GM06990 (cell line): ENCODE results near the gene CIAPIN1.

Experiments
- DNase-seq: peaks from one replicate; pipeline ENCODE4 v3.0.0-alpha.2; 2011; ENCODE audit not compliant: insufficient read length; ENCODE audit errors: extremely low read depth
- H3K27me3 ChIP-seq: replicated peaks from 2 replicates; pipeline ENCODE4 v1.6.0; 2011; ENCODE audit warnings: low read length; ENCODE audit not compliant: control insufficient read depth, insufficient read depth
- H3K36me3 ChIP-seq: 2 replicates; pipeline ENCODE4 v1.5.1; 2011; ENCODE audit warnings: low read length; ENCODE audit not compliant: control insufficient read depth, insufficient read depth
- H3K4me3 ChIP-seq: replicated peaks from 2 replicates; pipeline ENCODE4 v1.5.1; 2011; ENCODE audit warnings: low read depth, mild to moderate bottlenecking, control low read depth, low read length
- TF ChIP-seq, protein P1 (sequence below): IDR thresholded peaks from 2 replicates; pipeline ENCODE4 v1.5.1; 2011; ENCODE audit warnings: low read length, control low read depth, mild to moderate bottlenecking, inconsistent platforms; ENCODE audit not compliant: insufficient read depth, poor library complexity, severe bottlenecking

CIAPIN1 gene

DNA sequence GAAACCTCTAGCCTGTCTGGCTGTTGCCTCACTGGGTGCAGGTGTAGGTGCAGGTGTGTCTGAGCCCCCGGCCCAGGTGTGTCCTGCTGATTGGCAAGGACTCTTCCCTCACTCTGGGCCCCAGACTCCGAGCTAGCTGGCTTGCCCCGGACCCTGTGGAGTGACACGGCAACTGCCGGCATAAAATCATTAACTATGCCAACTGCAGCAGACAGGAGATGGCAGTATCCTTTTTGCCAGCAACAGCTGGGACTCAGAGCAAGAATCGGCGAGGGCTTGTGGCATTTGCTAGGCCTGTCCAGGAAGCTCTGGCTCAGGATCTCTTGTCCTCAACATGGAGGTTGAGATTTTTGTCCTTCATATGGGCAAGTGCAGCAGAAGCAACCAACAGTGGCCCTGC is 20.8 kb downstream of the CIAPIN1 start:
- DNase-seq: no peak
- Histone ChIP-seq H3K36me3 (peaks cover 15% of the 10 kb centered on the region), H3K27me3 (no peaks in the 10 kb centered on the region), H3K4me3 (no peak overlapping the region)
- TF ChIP-seq, protein P1, sequence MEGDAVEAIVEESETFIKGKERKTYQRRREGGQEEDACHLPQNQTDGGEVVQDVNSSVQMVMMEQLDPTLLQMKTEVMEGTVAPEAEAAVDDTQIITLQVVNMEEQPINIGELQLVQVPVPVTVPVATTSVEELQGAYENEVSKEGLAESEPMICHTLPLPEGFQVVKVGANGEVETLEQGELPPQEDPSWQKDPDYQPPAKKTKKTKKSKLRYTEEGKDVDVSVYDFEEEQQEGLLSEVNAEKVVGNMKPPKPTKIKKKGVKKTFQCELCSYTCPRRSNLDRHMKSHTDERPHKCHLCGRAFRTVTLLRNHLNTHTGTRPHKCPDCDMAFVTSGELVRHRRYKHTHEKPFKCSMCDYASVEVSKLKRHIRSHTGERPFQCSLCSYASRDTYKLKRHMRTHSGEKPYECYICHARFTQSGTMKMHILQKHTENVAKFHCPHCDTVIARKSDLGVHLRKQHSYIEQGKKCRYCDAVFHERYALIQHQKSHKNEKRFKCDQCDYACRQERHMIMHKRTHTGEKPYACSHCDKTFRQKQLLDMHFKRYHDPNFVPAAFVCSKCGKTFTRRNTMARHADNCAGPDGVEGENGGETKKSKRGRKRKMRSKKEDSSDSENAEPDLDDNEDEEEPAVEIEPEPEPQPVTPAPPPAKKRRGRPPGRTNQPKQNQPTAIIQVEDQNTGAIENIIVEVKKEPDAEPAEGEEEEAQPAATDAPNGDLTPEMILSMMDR: no peak

- TF ChIP-seq, protein P1: no peak
- Histone ChIP-seq H3K36me3 (peaks cover 8% of the 10 kb centered on the region), H3K27me3 (no peaks in the 10 kb centered on the region), H3K4me3 (no peak overlapping the region)
- no peak for DNase-seq
These were observed 22.6 kb downstream of the CIAPIN1 start for GRCh38 chr16:57424583-57424982.

DNA sequence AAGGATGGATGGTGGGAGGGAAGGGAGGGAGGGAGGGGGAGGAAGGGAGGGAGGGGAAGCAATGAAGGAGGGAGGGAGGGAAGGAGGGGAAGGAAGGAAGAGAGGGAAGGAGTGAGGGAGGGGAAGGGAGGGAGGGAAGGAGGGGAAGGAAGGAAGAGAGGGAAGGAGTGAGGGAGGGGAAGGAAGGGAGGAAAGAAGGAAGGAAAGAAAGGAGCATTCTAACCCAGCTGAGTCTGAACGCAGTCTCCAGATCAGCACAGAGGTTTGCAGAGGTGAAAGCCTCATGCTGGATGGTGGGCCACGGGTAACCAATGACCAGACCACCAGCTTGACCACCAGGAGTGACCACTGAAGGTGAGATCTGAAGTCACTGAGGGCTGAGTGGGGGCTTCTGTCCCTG is 24.0 kb downstream of the CIAPIN1 start:
- H3K4me3 ChIP-seq: no peak overlapping the region
- H3K27me3 ChIP-seq: no peaks in the 10 kb centered on the region
- peaks cover 4% of the 10 kb centered on the region; the same call in 1 of the 2 replicates for H3K36me3 ChIP-seq
- no peak for DNase-seq
- TF ChIP-seq, protein P1: no peak

DNA sequence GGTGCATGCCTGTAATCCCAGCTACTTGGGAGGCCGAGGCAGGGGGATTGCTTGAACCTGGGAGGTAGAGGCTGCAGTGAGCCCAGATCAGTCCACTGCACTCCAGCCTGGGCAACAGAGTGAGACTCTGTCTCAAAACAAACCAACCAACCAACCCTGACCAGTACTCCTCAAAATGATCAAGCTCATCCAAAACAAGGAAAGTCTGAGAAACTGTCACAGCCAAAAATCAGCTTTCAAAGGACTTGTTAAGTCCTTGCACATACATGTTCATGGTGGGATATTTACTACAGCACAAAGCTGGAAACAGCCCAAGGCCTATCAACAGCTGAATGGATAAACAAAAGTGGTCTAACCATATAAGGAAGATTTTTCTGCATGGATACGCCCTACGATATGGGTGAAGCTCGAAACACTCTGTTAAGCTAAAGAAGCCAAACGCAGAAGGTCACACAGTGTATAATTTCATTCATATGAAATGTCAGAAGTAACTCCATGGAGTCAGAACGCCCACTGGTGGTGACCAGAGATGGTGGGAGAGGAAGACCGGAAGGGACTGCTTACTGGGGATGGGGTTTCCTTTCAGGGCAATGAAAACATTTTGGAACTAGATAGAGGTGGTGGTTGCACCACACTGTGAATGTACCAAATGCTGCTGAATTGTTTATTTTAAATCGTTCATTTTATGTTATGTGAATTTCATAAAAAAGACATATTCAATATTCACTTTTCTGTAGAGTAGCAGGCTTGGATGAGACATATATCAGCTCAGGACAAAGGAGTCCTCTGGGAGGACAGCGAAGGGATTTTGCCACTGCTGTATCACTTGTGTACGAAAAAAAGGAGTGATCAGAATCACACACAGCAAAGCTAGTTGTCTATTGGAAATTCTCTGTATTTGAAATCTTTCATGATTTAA is 24.9 kb downstream of the CIAPIN1 start:
- TF ChIP-seq, protein P1: peak; percentile 63
- no peaks in the 10 kb centered on the region for H3K27me3 ChIP-seq
- H3K4me3 ChIP-seq: no peak overlapping the region
- no peak for DNase-seq
- peaks cover 2% of the 10 kb centered on the region; the same call in 1 of the 2 replicates for H3K36me3 ChIP-seq

DNA sequence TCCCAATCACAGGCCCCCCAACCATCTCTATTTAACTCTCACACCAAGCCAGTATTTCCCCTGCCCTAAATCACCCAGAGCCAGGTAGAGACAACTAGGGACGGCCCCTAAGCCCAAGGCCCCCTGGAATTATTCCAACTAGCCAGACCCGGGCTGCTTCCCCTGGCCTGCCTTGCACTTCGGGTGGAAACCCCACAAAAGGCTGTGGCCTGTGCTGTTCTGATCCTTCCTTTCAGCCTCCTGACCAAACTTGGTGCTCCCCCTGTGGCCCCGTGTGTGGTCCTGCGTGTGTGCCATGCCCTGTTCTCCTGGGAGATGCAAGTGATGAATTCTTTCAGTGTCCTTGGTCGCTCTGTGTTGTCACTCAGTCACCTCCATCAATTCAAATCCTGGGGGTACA is 27.7 kb downstream of the CIAPIN1 start:
- H3K4me3 ChIP-seq: no peak overlapping the region
- TF ChIP-seq, protein P1: peak; percentile 4
- H3K27me3 ChIP-seq: no peaks in the 10 kb centered on the region
- no peaks in the 10 kb centered on the region for H3K36me3 ChIP-seq
- no peak for DNase-seq
